T-helper 2 cell treated with Interferon-gamma antibody and Interleukin-4, amounts not matched to agents 5 μg/mL and 100 μg/mL, for 36 hours (primary cell): Measurements from ENCODE around the gene PTPRJ.
"Not testable (repeated sequence)": the region's sequence is repeated elsewhere in the genome, so short reads cannot be mapped to it uniquely, and the experiment has no call there.

Experiments used
- DNase-seq: peaks from one replicate; pipeline ENCODE4 v3.0.0; 2021; ENCODE audit warnings: low spot score
- H3K27ac Mint-ChIP-seq: one replicate; pipeline ENCODE4 v1.8.0; 2021; ENCODE audit warnings: mild to moderate bottlenecking, mixed read lengths
- H3K27me3 Mint-ChIP-seq: one replicate; pipeline ENCODE4 v1.8.0; 2021; ENCODE audit warnings: low read depth, mixed read lengths
- H3K36me3 Mint-ChIP-seq: one replicate; pipeline ENCODE4 v1.8.0; 2021; ENCODE audit warnings: low read depth, mixed read lengths
- H3K4me1 Mint-ChIP-seq: one replicate; pipeline ENCODE4 v1.8.0; 2021; ENCODE audit warnings: low read depth, mixed read lengths
- H3K4me3 Mint-ChIP-seq: one replicate; pipeline ENCODE4 v1.8.0; 2022; ENCODE audit warnings: mild to moderate bottlenecking, moderate library complexity, mixed read lengths
- H3K9me3 Mint-ChIP-seq: one replicate; pipeline ENCODE4 v1.8.0; 2021; ENCODE audit warnings: mixed read lengths

Gene PTPRJ

DNA sequence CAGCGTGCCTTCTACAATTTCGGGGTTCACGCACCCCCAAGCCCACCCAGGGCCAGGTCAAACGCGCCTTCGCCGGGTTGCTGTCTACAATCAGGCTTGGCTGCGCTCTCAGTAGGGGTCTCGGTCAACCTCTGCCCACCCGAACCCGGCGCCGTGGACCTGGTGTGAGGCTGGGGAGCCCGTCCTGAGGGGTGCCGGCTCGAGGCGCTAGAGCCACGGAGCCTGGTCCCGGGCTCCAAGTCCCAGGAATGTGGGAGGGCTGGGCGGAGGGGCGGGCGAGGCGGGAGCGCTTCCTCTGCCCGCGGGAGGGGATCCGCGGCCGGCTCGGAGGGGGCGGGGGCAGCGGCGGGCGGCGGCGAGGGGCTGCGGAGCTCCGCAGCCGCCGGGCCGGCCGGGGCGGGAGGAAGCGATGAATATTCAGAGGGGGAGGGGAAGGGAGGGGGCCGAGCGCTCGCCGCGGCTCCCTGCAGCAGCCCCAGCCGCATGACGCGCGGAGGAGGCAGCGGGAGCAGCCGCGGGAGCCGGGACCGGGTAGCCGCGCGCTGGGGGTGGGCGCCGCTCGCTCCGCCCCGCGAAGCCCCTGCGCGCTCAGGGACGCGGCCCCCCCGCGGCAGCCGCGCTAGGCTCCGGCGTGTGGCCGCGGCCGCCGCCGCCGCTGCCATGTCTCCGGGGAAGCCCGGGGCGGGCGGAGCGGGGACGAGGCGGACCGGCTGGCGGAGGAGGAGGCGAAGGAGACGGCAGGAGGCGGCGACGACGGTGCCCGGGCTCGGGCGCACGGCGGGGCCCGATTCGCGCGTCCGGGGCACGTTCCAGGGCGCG, at the start of gene PTPRJ:
Gene PTPRJ (plus strand): TSS at position 472 of the 819 bp plus-strand sequence. CDS start 354 bp downstream, outside the sequence.
- Mint-ChIP-seq H3K4me3 (peak within 1 kb of the TSS; percentile 97), H3K9me3 (no peaks in the 10 kb centered on the region), H3K27me3 (peaks cover 9% of the 10 kb centered on the region), H3K4me1 (peaks cover 29% of the 10 kb centered on the region), H3K27ac (peak within 1 kb of the TSS; percentile 56), H3K36me3 (peaks cover 30% of the 10 kb centered on the region)
- peak; percentile 68 for DNase-seq

DNA sequence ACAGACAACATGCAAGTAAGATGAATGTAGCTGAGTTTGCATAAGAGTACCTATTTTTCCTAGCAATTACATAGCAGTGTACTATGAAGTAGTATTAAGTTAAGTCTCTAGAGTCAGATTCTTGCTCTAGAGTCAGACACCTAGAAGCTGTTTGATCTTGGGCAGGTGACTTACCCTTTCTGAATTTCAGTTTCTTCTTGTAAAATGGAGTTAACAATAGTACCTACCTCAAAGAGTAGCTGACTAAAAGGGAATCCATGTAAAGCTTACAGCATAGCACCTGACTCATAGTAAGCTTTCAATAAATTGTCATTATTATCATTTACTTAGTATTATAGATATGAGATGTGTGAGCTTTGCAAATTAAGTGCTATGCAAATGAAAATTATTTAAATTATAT, 47.8 kb upstream of the PTPRJ start:
- no peak overlapping the region for H3K27ac Mint-ChIP-seq
- no peak for DNase-seq
- no peaks in the 10 kb centered on the region for H3K9me3 Mint-ChIP-seq
- peaks cover 3% of the 10 kb centered on the region for H3K27me3 Mint-ChIP-seq
- H3K4me1 Mint-ChIP-seq: peaks cover 28% of the 10 kb centered on the region
- no peaks in the 10 kb centered on the region for H3K36me3 Mint-ChIP-seq
- no peak overlapping the region for H3K4me3 Mint-ChIP-seq

- not testable (repeated sequence) for H3K27me3 Mint-ChIP-seq, H3K9me3 Mint-ChIP-seq
- H3K27ac Mint-ChIP-seq: peak overlapping the region; percentile 36
Observed at GRCh38 chr11:47933797-47934196, 46.6 kb upstream of the PTPRJ start.

GRCh38 chr11:47938791-47939560, 41.4 kb upstream of the PTPRJ start:
- DNase-seq: no peak
- H3K9me3 Mint-ChIP-seq: no peaks in the 10 kb centered on the region
- H3K27me3 Mint-ChIP-seq: no peaks in the 10 kb centered on the region
- H3K4me3 Mint-ChIP-seq: no peak overlapping the region
- H3K4me1 Mint-ChIP-seq: peaks cover 34% of the 10 kb centered on the region
- H3K27ac Mint-ChIP-seq: peak overlapping the region; percentile 49
- H3K36me3 Mint-ChIP-seq: no peaks in the 10 kb centered on the region

More at GRCh38 chr11:47933797-47934196, 46.6 kb upstream of the PTPRJ start:
- H3K36me3 Mint-ChIP-seq, DNase-seq, H3K4me3 Mint-ChIP-seq: not testable (repeated sequence)
- H3K4me1 Mint-ChIP-seq: peaks cover 30% of the 10 kb centered on the region

DNA sequence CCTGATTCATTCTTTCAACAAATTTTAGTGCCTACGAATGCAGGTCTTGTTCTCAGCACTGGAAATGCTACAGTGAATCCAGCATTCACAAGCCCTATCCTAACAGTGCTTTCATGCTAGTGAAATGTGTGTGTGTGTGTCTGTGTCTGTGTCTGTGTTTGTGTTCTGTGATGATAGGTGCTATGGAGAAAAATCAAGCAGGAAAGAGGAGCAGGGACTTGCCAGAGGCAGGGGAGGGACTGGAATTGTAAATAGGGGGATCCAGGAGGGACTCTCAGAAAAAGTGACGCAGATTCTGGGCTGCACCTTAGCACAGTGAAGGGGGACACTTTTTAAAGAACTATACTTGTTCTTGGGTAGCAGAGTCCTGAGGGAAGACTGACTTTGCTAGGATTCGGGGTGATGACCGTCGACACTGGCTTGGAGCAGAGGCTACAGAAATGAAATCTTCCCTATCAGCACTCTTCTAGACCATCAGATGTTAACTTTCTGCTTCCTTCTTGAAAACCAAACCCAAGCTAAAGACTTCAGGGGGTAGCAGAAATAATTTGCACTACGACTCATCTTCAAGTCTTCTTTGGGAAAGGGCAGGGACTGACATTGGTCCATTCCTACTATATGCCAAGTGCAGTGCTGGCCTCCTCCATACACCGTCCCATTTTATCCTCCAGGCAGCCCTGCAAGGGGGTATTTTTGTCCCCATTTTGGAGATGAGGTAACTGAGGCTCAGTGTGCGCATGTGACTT, 39.3 kb upstream of the PTPRJ start:
- Mint-ChIP-seq H3K36me3 (no peaks in the 10 kb centered on the region), H3K9me3 (no peaks in the 10 kb centered on the region), H3K4me1 (peaks cover 19% of the 10 kb centered on the region), H3K4me3 (no peak overlapping the region), H3K27me3 (no peaks in the 10 kb centered on the region), H3K27ac (no peak overlapping the region)
- no peak for DNase-seq

GRCh38 chr11:47941907-47942558, 38.3 kb upstream of the PTPRJ start:
- no peaks in the 10 kb centered on the region for H3K36me3 Mint-ChIP-seq
- peaks cover 22% of the 10 kb centered on the region for H3K4me1 Mint-ChIP-seq
- H3K27me3 Mint-ChIP-seq: no peaks in the 10 kb centered on the region
- H3K9me3 Mint-ChIP-seq: no peaks in the 10 kb centered on the region
- no peak for DNase-seq
- no peak overlapping the region for H3K27ac Mint-ChIP-seq
- H3K4me3 Mint-ChIP-seq: no peak overlapping the region

GRCh38 chr11:47943721-47944586, 36.4 kb upstream of the PTPRJ start:
- no peak overlapping the region for H3K27ac Mint-ChIP-seq

DNA sequence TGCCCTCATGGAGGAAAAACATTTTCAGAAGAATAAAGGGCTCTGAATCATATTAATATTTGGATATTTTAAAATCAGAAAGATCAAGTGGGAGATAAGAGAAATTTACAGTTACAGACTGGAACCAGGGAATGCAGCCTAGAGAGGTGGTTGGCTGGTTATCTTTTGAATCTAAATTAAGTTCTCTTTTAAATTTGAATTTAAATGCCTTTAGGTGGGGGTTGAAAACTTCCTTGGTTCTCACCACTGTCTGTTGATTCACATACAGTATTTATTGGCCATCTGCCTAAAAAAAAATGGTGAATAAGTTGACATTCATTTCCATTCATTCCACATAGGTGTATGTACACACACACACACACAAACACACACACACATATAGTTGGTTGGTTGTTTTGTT, 35.7 kb upstream of the PTPRJ start:
- DNase-seq: no peak
- Mint-ChIP-seq H3K27ac (no peak overlapping the region), H3K4me1 (peaks cover 18% of the 10 kb centered on the region), H3K27me3 (no peaks in the 10 kb centered on the region), H3K36me3 (no peaks in the 10 kb centered on the region), H3K9me3 (no peaks in the 10 kb centered on the region), H3K4me3 (no peak overlapping the region)

More at GRCh38 chr11:47943721-47944586, 36.4 kb upstream of the PTPRJ start:
- H3K36me3 Mint-ChIP-seq: no peaks in the 10 kb centered on the region
- no peak overlapping the region for H3K4me3 Mint-ChIP-seq
- peaks cover 18% of the 10 kb centered on the region for H3K4me1 Mint-ChIP-seq
- H3K27me3 Mint-ChIP-seq: no peaks in the 10 kb centered on the region
- no peaks in the 10 kb centered on the region for H3K9me3 Mint-ChIP-seq
- DNase-seq: no peak

GRCh38 chr11:47946682-47947559, 33.4 kb upstream of the PTPRJ start:
- H3K36me3 Mint-ChIP-seq: no peaks in the 10 kb centered on the region
- peak overlapping the region; percentile 60 for H3K27ac Mint-ChIP-seq
- H3K4me1 Mint-ChIP-seq: peaks cover 26% of the 10 kb centered on the region
- H3K4me3 Mint-ChIP-seq: no peak overlapping the region
- DNase-seq: peak; percentile 33
- H3K9me3 Mint-ChIP-seq: no peaks in the 10 kb centered on the region
- H3K27me3 Mint-ChIP-seq: no peaks in the 10 kb centered on the region

GRCh38 chr11:47948137-47948536, 32.2 kb upstream of the PTPRJ start:
- no peaks in the 10 kb centered on the region for H3K27me3 Mint-ChIP-seq
- DNase-seq: no peak
- H3K4me3 Mint-ChIP-seq: no peak overlapping the region
- H3K9me3 Mint-ChIP-seq: no peaks in the 10 kb centered on the region
- no peaks in the 10 kb centered on the region for H3K36me3 Mint-ChIP-seq
- peak overlapping the region; percentile 17 for H3K27ac Mint-ChIP-seq
- H3K4me1 Mint-ChIP-seq: peaks cover 28% of the 10 kb centered on the region

DNA sequence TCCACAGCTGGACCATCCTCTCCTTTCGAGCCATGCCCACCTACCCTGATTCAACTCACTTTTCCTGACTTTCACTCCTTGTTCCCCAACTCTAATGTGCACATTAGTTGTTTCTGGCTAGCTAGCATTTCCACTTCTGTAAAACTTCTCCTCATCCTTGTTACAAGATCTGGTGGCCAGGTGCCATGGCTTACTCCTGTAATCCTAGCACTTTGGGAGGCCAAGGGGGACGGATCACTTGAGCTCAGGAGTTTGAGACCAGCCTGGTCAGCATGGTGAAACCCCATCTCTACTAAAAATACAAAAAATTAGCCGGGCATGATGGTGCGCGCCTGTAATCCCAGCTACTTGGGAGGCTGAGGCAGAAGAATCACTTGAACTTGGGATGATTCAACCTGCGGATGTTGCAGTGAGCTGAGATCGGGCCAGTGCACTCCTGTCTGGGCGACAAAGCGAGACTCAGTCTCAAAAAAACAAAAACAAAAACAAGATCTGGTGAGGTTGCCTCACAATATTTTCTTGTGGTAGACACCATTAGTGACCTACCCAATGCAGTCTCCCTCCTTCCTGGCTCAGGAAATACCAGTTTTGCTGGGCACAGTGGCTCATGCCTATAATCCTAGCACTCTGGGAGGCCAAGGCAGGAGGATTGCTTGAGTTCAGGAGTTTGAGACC, 31.2 kb upstream of the PTPRJ start:
- DNase-seq, H3K27me3 Mint-ChIP-seq, H3K36me3 Mint-ChIP-seq, H3K9me3 Mint-ChIP-seq: not testable (repeated sequence)
- H3K4me3 Mint-ChIP-seq: peak overlapping the region; percentile 59
- peak overlapping the region; percentile 58 for H3K27ac Mint-ChIP-seq
- peaks cover 28% of the 10 kb centered on the region for H3K4me1 Mint-ChIP-seq

GRCh38 chr11:47950396-47950795, 30.0 kb upstream of the PTPRJ start:
- H3K27me3 Mint-ChIP-seq: no peaks in the 10 kb centered on the region
- DNase-seq: peak; percentile 30
- H3K4me1 Mint-ChIP-seq: peaks cover 32% of the 10 kb centered on the region

More at GRCh38 chr11:47950396-47950795, 30.0 kb upstream of the PTPRJ start:
- Mint-ChIP-seq H3K9me3 (no peaks in the 10 kb centered on the region), H3K27ac (peak overlapping the region; percentile 87), H3K36me3 (no peaks in the 10 kb centered on the region), H3K4me3 (peak overlapping the region; percentile 63)
